ENCODE measurements around the gene ZDHHC4. TPM values are rescaled to one million over a fixed set of nuclear protein-coding genes. Genes with fewer than 3 reads are reported as not detected.

Gene ZDHHC4
- total and polyA plus RNA-seq, 2 of the 13 experiments (the other 11 are each of a cell fraction or from before 2014, with no cell fraction given): 83.2 to 188 TPM

- in situ Hi-C loops (cut with HindIII; ENCODE audit: extremely low pct_ligation_motif_present, low pct_unique_long_range_greater_than_20kb) (no loop called here), intact Hi-C loops (cut with micrococcal nuclease; ENCODE audit: unreplicated experiment) (no loop called here)
- WGBS (ENCODE audit: low lambda C conversion rate): 4% methylated on average over 33 of the region's 74 CpGs
- DNase-seq (ENCODE audit: low spot score) (no peak), ATAC-seq (peak; percentile 20), FAIRE-seq (no peak)
- no peak overlapping the region for H3K9ac ChIP-seq (ENCODE audit: insufficient read depth, low read depth, low read length)
- H3K4me1 ChIP-seq (ENCODE audit: insufficient read depth, low read length): peaks cover 33% of the 10 kb centered on the region
- H3K27me3 ChIP-seq (ENCODE audit: control insufficient read depth in 1 of 2, insufficient read depth in 2 of 2, low read length in 2 of 2): peaks cover 18 to 68% of the 10 kb centered on the region in 2 experiments
- POLR2A ChIA-PET: no interaction called here
- H3K27ac ChIP-seq (ENCODE audit: extremely low read length, insufficient read depth, low read length): no peak overlapping the region
- H3K4me3 ChIP-seq (replicated peaks in 1 of 3; ENCODE audit: insufficient read depth in 1 of 3, low read depth in 2 of 3, low read length in 3 of 3): peak overlapping the region; percentile 54 to 66 (median 56)
- no TSS peak for BruUV-seq (replicated peaks)
- no peaks in the 10 kb centered on the region for H3K9me3 ChIP-seq (ENCODE audit: low read length)
- CTCF ChIA-PET (ENCODE audit: low intra/inter-chr PET ratio, low total read pairs): no interaction called here
- no peak overlapping the region for H2AFZ ChIP-seq (ENCODE audit: low read length)
- H3K36me3 ChIP-seq (replicated peaks in 1 of 2; ENCODE audit: control insufficient read depth in 1 of 2, insufficient read depth in 2 of 2, low read length in 2 of 2): no peaks in the 10 kb centered on the region
- H4K20me1 ChIP-seq (ENCODE audit: insufficient read depth, low read length): no peaks in the 10 kb centered on the region
- H3K79me2 ChIP-seq (ENCODE audit: insufficient read depth, low read length): no peaks in the 10 kb centered on the region
- H3K4me2 ChIP-seq (ENCODE audit: low read depth, low read length): peak overlapping the region; percentile 84
- TF ChIP-seq ZNF501 (CRISPR knock-in tag; IDR thresholded peaks at IDR 0.05): 0 out of 2 replicates have a peak, but pooled peaks have one; percentile 21
- TF ChIP-seq ZNF432 (CRISPR knock-in tag; IDR thresholded peaks at IDR 0.05; ENCODE audit: borderline replicate concordance): no peak
- TF ChIP-seq MTA1 (CRISPR knock-in tag; IDR thresholded peaks at IDR 0.05; ENCODE audit: borderline replicate concordance): peak; percentile 20; the same call in 1 of the 2 replicates
- TF ChIP-seq NCOA5 (CRISPR knock-in tag; IDR thresholded peaks at IDR 0.05): no peak
- 0 out of 2 replicates have a peak, but pooled peaks have one; percentile 15 for TF ChIP-seq KDM5B (CRISPR knock-in tag; IDR thresholded peaks at IDR 0.05; ENCODE audit: borderline replicate concordance)
- TF ChIP-seq ATAD3A (CRISPR knock-in tag; IDR thresholded peaks at IDR 0.05): no peak
- 0 out of 2 replicates have a peak, but pooled peaks have one; percentile 31 for TF ChIP-seq ZFY (CRISPR knock-in tag; IDR thresholded peaks at IDR 0.05)
- TF ChIP-seq ZNF780A (CRISPR knock-in tag; IDR thresholded peaks at IDR 0.05): no peak
- TF ChIP-seq GABPB1 (CRISPR knock-in tag; IDR thresholded peaks at IDR 0.05): peak; percentile 44; the same call in 1 of the 2 replicates
- TF ChIP-seq KMT2B (CRISPR knock-in tag; IDR thresholded peaks at IDR 0.05): no peak
- TF ChIP-seq ZNF567 (CRISPR knock-in tag; IDR thresholded peaks at IDR 0.05; ENCODE audit: borderline replicate concordance): no peak
- no peak; the same call in 1 of the 2 replicates for TF ChIP-seq KDM2A (CRISPR knock-in tag; IDR thresholded peaks at IDR 0.05; ENCODE audit: borderline replicate concordance, low read depth)
- TF ChIP-seq ZNF451 (CRISPR knock-in tag; IDR thresholded peaks at IDR 0.05): 0 out of 2 replicates have a peak, but pooled peaks have one; percentile 37
- TF ChIP-seq, protein P1, sequence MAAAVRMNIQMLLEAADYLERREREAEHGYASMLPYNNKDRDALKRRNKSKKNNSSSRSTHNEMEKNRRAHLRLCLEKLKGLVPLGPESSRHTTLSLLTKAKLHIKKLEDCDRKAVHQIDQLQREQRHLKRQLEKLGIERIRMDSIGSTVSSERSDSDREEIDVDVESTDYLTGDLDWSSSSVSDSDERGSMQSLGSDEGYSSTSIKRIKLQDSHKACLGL (CRISPR knock-in tag; IDR thresholded peaks at IDR 0.05): 0 out of 2 replicates have a peak, but pooled peaks have one; percentile 31
- TF ChIP-seq, protein P2, sequence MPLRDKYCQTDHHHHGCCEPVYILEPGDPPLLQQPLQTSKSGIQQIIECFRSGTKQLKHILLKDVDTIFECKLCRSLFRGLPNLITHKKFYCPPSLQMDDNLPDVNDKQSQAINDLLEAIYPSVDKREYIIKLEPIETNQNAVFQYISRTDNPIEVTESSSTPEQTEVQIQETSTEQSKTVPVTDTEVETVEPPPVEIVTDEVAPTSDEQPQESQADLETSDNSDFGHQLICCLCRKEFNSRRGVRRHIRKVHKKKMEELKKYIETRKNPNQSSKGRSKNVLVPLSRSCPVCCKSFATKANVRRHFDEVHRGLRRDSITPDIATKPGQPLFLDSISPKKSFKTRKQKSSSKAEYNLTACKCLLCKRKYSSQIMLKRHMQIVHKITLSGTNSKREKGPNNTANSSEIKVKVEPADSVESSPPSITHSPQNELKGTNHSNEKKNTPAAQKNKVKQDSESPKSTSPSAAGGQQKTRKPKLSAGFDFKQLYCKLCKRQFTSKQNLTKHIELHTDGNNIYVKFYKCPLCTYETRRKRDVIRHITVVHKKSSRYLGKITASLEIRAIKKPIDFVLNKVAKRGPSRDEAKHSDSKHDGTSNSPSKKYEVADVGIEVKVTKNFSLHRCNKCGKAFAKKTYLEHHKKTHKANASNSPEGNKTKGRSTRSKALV (CRISPR knock-in tag; IDR thresholded peaks at IDR 0.05): peak; percentile 88
- no peak for TF ChIP-seq TP53 (CRISPR knock-in tag; conservative IDR thresholded peaks at IDR 0.05)
- TF ChIP-seq, protein P3, sequence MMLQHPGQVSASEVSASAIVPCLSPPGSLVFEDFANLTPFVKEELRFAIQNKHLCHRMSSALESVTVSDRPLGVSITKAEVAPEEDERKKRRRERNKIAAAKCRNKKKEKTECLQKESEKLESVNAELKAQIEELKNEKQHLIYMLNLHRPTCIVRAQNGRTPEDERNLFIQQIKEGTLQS (CRISPR knock-in tag; IDR thresholded peaks at IDR 0.05): no peak
- no peak for TF ChIP-seq HDAC1 (CRISPR knock-in tag; IDR thresholded peaks at IDR 0.05)
- 0 out of 2 replicates have a peak, but pooled peaks have one; percentile 41 for TF ChIP-seq NFKB2 (CRISPR knock-in tag; IDR thresholded peaks at IDR 0.05; ENCODE audit: borderline replicate concordance)
- TF ChIP-seq MIER3 (CRISPR knock-in tag; IDR thresholded peaks at IDR 0.05; ENCODE audit: borderline replicate concordance): no peak
- TF ChIP-seq ZNF383 (CRISPR knock-in tag; IDR thresholded peaks at IDR 0.05; ENCODE audit: borderline replicate concordance): no peak
- no peak for TF ChIP-seq TARDBP (CRISPR knock-in tag; IDR thresholded peaks at IDR 0.05)
- no peak for TF ChIP-seq NFYC (CRISPR knock-in tag; IDR thresholded peaks at IDR 0.05)
Measured at GRCh38 chr7:6530626-6531491, 46.4 kb upstream of the ZDHHC4 start.
